ENCODE measurements around the gene HSPB6. TPM values are rescaled to one million over a fixed set of nuclear protein-coding genes. Genes with fewer than 3 reads are reported as not detected.

Gene HSPB6
- total and polyA plus RNA-seq, 8 donors = 38.3 to 91.7 (median 66.5) TPM

- Histone ChIP-seq H3K9me3 (no peaks in the 10 kb centered on the region), H3K36me3 (peaks cover 0 to 62% of the 10 kb centered on the region in 2 donors), H3K27ac (no peak overlapping the region), H3K4me1 (no peaks in the 10 kb centered on the region), H3K27me3 (no peaks in the 10 kb centered on the region), H3K4me3 (no peak overlapping the region)
- TF ChIP-seq CTCF (IDR thresholded peaks at IDR 0.05) = no peak
- intact Hi-C loops (cut with DNase I) = no loop called here
- DNase-seq (no peak), ATAC-seq (no peak)
Measured at GRCh38 chr19:35785339-35785627, 28.5 kb upstream of the HSPB6 start.

- Histone ChIP-seq H3K9me3 (no peaks in the 10 kb centered on the region), H3K27ac (no peak overlapping the region), H3K4me1 (no peaks in the 10 kb centered on the region), H3K27me3 (no peaks in the 10 kb centered on the region), H3K4me3 (no peak overlapping the region), H3K36me3 (peaks cover 0 to 66% of the 10 kb centered on the region in 2 donors)
- ATAC-seq (no peak), DNase-seq (peak in 1 of 4 donors; percentile 74)
- intact Hi-C loops (cut with DNase I) = no loop called here
- no peak for TF ChIP-seq CTCF (IDR thresholded peaks at IDR 0.05)
Measured at GRCh38 chr19:35784503-35785338, 27.9 kb upstream of the HSPB6 start.

- DNase-seq (peak in 1 of 4 donors; percentile 74), ATAC-seq (no peak)
- Histone ChIP-seq H3K4me1 (no peaks in the 10 kb centered on the region), H3K27me3 (no peaks in the 10 kb centered on the region), H3K36me3 (peaks cover 0 to 66% of the 10 kb centered on the region in 2 donors), H3K4me3 (no peak overlapping the region), H3K27ac (no peak overlapping the region), H3K9me3 (no peaks in the 10 kb centered on the region)
- intact Hi-C loops (cut with DNase I) = no loop called here
- no peak for TF ChIP-seq CTCF (IDR thresholded peaks at IDR 0.05)
Measured at GRCh38 chr19:35783469-35784434, 26.9 kb upstream of the HSPB6 start.

- Histone ChIP-seq H3K4me1 (no peaks in the 10 kb centered on the region), H3K27me3 (no peaks in the 10 kb centered on the region), H3K27ac (no peak overlapping the region), H3K9me3 (no peaks in the 10 kb centered on the region), H3K36me3 (peaks cover 0 to 76% of the 10 kb centered on the region in 2 donors), H3K4me3 (no peak overlapping the region)
- intact Hi-C loops (cut with DNase I) = no loop called here
- no peak for TF ChIP-seq CTCF (IDR thresholded peaks at IDR 0.05)
- ATAC-seq (no peak), DNase-seq (peak in 1 of 4 donors; percentile 77)
Measured at GRCh38 chr19:35782589-35782988, 25.8 kb upstream of the HSPB6 start.

- DNase-seq (no peak), ATAC-seq (no peak)
- Histone ChIP-seq H3K36me3 (peaks cover 0 to 67% of the 10 kb centered on the region in 2 donors), H3K27ac (no peak overlapping the region), H3K4me3 (no peak overlapping the region), H3K9me3 (no peaks in the 10 kb centered on the region), H3K4me1 (peaks cover 0 to 2% of the 10 kb centered on the region in 2 donors), H3K27me3 (no peaks in the 10 kb centered on the region)
- no peak for TF ChIP-seq CTCF (IDR thresholded peaks at IDR 0.05)
- intact Hi-C loops (cut with DNase I) = no loop called here
Measured at GRCh38 chr19:35781650-35782049, 24.8 kb upstream of the HSPB6 start.

All from left lung (tissue), 10 donors.